H1 (cell line): ENCODE results near the gene CDC45. TPM values are rescaled to one million over a fixed set of nuclear protein-coding genes. Genes with fewer than 3 reads are reported as not detected.

Experiments
- CTCF ChIA-PET: fragments of 300-600 bp; sonication (Branson Sonifier 250); formaldehyde crosslinking; loops from one replicate; lab custom pipeline; 2021; ENCODE audit not compliant: partially characterized antibody; lab: Charles Lee
- POLR2A ChIA-PET: fragments of 300-600 bp; sonication (Branson Sonifier 250); formaldehyde crosslinking; loops from one replicate; lab custom pipeline; 2021; ENCODE audit warnings: inconsistent platforms; ENCODE audit not compliant: partially characterized antibody; lab: Charles Lee
- DNase-seq, 2 experiments: peaks; one replicate each; pipeline versions ENCODE4 v3.0.0 to v3.0.0-alpha.2; 2010 to 2022; ENCODE audit warnings: low spot score in 2 of 2, low read depth in 1 of 2, mixed read lengths in 1 of 2
- FAIRE-seq: peaks from 2 replicates; lab custom pipeline; 2011; peaks lifted over from hg19 to GRCh38; lab: Jason Lieb, UNC
- H2AFZ ChIP-seq: 2 replicates; pipeline ENCODE4 v1.8.1; 2012; ENCODE audit warnings: low read length, inconsistent platforms
- H2AK5ac ChIP-seq: 2 replicates; pipeline ENCODE4 v1.6.1; 2013; ENCODE audit warnings: low read depth, low read length
- H2BK120ac ChIP-seq: replicated peaks from 2 replicates; pipeline ENCODE3; 2013; ENCODE audit warnings: low read depth, low read length, inconsistent platforms
- H2BK12ac ChIP-seq: 2 replicates; pipeline ENCODE4 v1.6.1; 2013; ENCODE audit warnings: low read depth, low read length
- H2BK15ac ChIP-seq: 2 replicates; pipeline ENCODE4 v1.6.1; 2013; ENCODE audit warnings: low read length
- H2BK20ac ChIP-seq: 2 replicates; pipeline ENCODE4 v1.6.1; 2013; ENCODE audit warnings: low read length
- H2BK5ac ChIP-seq: 2 replicates; pipeline ENCODE4 v1.6.1; 2013; ENCODE audit warnings: low read depth, low read length
- H3K14ac ChIP-seq: 2 replicates; pipeline ENCODE4 v1.6.1; 2013; ENCODE audit warnings: inconsistent platforms; ENCODE audit not compliant: insufficient read length
- H3K18ac ChIP-seq: 2 replicates; pipeline ENCODE4 v1.6.1; 2013; ENCODE audit warnings: low read length; ENCODE audit errors: extremely low read depth
- H3K23ac ChIP-seq: 2 replicates; pipeline ENCODE4 v1.6.1; 2013; ENCODE audit warnings: inconsistent platforms; ENCODE audit not compliant: insufficient read length
- H3K23me2 ChIP-seq: 2 replicates; pipeline ENCODE4 v1.6.1; 2013; ENCODE audit warnings: low read depth, low read length
- H3K27ac ChIP-seq: 2 replicates; pipeline ENCODE4 v1.6.1; 2011; ENCODE audit warnings: low read depth, low read length, inconsistent platforms
- H3K27me3 ChIP-seq, 4 experiments: replicated peaks in 1 of 4; 1 replicate in 1 of 4; 2 replicates in 3 of 4; pipeline versions ENCODE4 v1.6.1 to v1.8.1; 2011 to 2013; ENCODE audit warnings: low read length in 3 of 4, mild to moderate bottlenecking in 3 of 4, inconsistent platforms in 2 of 4, mixed read lengths in 2 of 4, moderate library complexity in 1 of 4; ENCODE audit not compliant: control insufficient read depth in 3 of 4, insufficient read depth in 3 of 4; ENCODE audit errors: extremely low read depth in 1 of 4
- H3K36me3 ChIP-seq, 4 experiments: 2 replicates each; pipeline versions ENCODE4 v1.6.1 to v1.8.1; 2011 to 2013; ENCODE audit warnings: mild to moderate bottlenecking in 4 of 4, low read length in 3 of 4, moderate library complexity in 2 of 4, control low read depth in 1 of 4, inconsistent platforms in 1 of 4; ENCODE audit not compliant: insufficient read depth in 4 of 4, control insufficient read depth in 2 of 4
- H3K4ac ChIP-seq: replicated peaks from 2 replicates; pipeline ENCODE3; 2013; ENCODE audit warnings: low read length, low read depth, mixed read lengths, inconsistent platforms; ENCODE audit not compliant: insufficient read length
- H3K4me1 ChIP-seq, 4 experiments: replicated peaks in 1 of 4; 1 replicate in 1 of 4; 2 replicates in 3 of 4; pipeline versions ENCODE4 v1.6.1 to v1.8.1; 2011 to 2013; ENCODE audit warnings: low read length in 3 of 4, inconsistent platforms in 2 of 4, mixed read lengths in 1 of 4; ENCODE audit not compliant: insufficient read depth in 4 of 4, control insufficient read depth in 3 of 4
- H3K4me2 ChIP-seq, 2 experiments: 2 replicates each; pipeline versions ENCODE4 v1.6.1 to v1.8.1; 2011 to 2013; ENCODE audit warnings: low read depth in 2 of 2, low read length in 2 of 2, control low read depth in 1 of 2, inconsistent platforms in 1 of 2, mild to moderate bottlenecking in 1 of 2; ENCODE audit not compliant: insufficient read depth in 1 of 2
- H3K4me3 ChIP-seq, 4 experiments: fragments of 200-600, 300-600 bp in 1 of 4; sonication (generic), shearing (Covaris generic), sonication (Bioruptor Twin) in 1 of 4; 2 replicates each; pipeline versions ENCODE4 v1.5.1 to v1.8.1; 2011 to 2016; ENCODE audit warnings: low read length in 4 of 4, low read depth in 3 of 4, control low read depth in 2 of 4, inconsistent platforms in 2 of 4, mild to moderate bottlenecking in 2 of 4, mixed read lengths in 1 of 4, moderate library complexity in 1 of 4; ENCODE audit not compliant: insufficient read depth in 2 of 4; ENCODE audit errors: extremely low read depth in 1 of 4
- H3K56ac ChIP-seq: replicated peaks from 2 replicates; pipeline ENCODE3; 2013; ENCODE audit warnings: low read depth, mild to moderate bottlenecking, mixed read lengths, low read length, inconsistent platforms; ENCODE audit not compliant: insufficient read length
- H3K79me1 ChIP-seq: 2 replicates; pipeline ENCODE4 v1.6.1; 2013; ENCODE audit warnings: low read depth, low read length, control low read depth
- H3K79me2 ChIP-seq, 2 experiments: 2 replicates each; pipeline versions ENCODE4 v1.6.1 to v1.8.1; 2012 to 2013; ENCODE audit warnings: low read length in 2 of 2, mild to moderate bottlenecking in 2 of 2, inconsistent platforms in 1 of 2; ENCODE audit not compliant: insufficient read depth in 2 of 2, control insufficient read depth in 1 of 2
- H3K9ac ChIP-seq, 4 experiments: replicated peaks in 1 of 4; 1 replicate in 1 of 4; 2 replicates in 3 of 4; pipeline versions ENCODE4 v1.6.1 to v1.8.1; 2011 to 2013; ENCODE audit warnings: low read depth in 3 of 4, low read length in 3 of 4, control low read depth in 2 of 4, mild to moderate bottlenecking in 2 of 4, moderate library complexity in 2 of 4, inconsistent platforms in 1 of 4; ENCODE audit errors: extremely low read depth in 1 of 4
- H3K9me3 ChIP-seq, 2 experiments: 2 replicates each; pipeline versions ENCODE4 v1.6.1 to v1.8.1; 2012 to 2013; ENCODE audit warnings: mild to moderate bottlenecking in 2 of 2, moderate library complexity in 2 of 2, control low read depth in 1 of 2, inconsistent platforms in 1 of 2, low read depth in 1 of 2, low read length in 1 of 2, mixed read lengths in 1 of 2; ENCODE audit not compliant: insufficient read depth in 2 of 2
- H4K20me1 ChIP-seq, 2 experiments: replicated peaks in 1 of 2; 2 replicates each; pipeline versions ENCODE3 to v1.8.1; 2011 to 2013; ENCODE audit warnings: inconsistent platforms in 2 of 2, low read length in 2 of 2, mild to moderate bottlenecking in 1 of 2; ENCODE audit not compliant: insufficient read depth in 2 of 2, control insufficient read depth in 1 of 2
- H4K5ac ChIP-seq: 2 replicates; pipeline ENCODE4 v1.6.1; 2013; ENCODE audit warnings: low read length, low read depth, mixed read lengths, inconsistent platforms; ENCODE audit not compliant: insufficient read length
- H4K8ac ChIP-seq: 2 replicates; pipeline ENCODE4 v1.8.0; 2013; ENCODE audit warnings: mild to moderate bottlenecking, moderate library complexity, low read length, inconsistent platforms; ENCODE audit not compliant: insufficient read depth; ENCODE audit errors: extremely low read depth
- H4K91ac ChIP-seq: replicated peaks from 2 replicates; pipeline ENCODE3; 2013; ENCODE audit warnings: low read length, mixed read lengths, inconsistent platforms; ENCODE audit not compliant: insufficient read length
- BCL11A ChIP-seq, 2 experiments: IDR thresholded peaks; one replicate each; pipeline ENCODE4 v1.6.1; 2011; ENCODE audit warnings: low read depth in 2 of 2, low read length in 2 of 2, mild to moderate bottlenecking in 2 of 2
- WGBS, 2 experiments: shearing (Covaris generic) in 1 of 2; methylation state at CpG; one replicate each; pipeline versions ENCODE4 v1.1.6 to v1.1.7; 2013 to 2015; ENCODE audit warnings: low lambda C conversion rate in 2 of 2, mixed read lengths in 2 of 2, inconsistent platforms in 1 of 2, low coverage in 1 of 2, missing lambda C conversion rate in 1 of 2; ENCODE audit not compliant: insufficient replicate concordance in 2 of 2, insufficient coverage in 1 of 2, insufficient read length in 1 of 2; ENCODE audit errors: extremely low coverage in 1 of 2, missing lambda C conversion rate in 1 of 2; 5-methylcytosine and 5-hydroxymethylcytosine counted together
- polyA plus RNA-seq, 7 experiments: library from polyadenylated mRNA; depleted of rRNA in 3 of 7; stranded (reverse) in 5 of 7; unstranded in 2 of 7; fragments of >200 nt in 5 of 7; fragments of 200-250 nt in 2 of 7; gene quantifications; 1 replicate in 5 of 7; 2 replicates in 1 of 7; 4 replicates in 1 of 7; pipeline versions ENCODE4 v1.2.1 to v1.2.3, GENCODE V29; 2011 to 2013; ENCODE audit warnings: missing spikeins in 2 of 7, mixed read lengths in 2 of 7
- total RNA-seq: library from RNA; stranded (reverse); fragmentation: NEBNext Ultra II Directional; extraction: Animal tissue kit (Norgen Biotek cat#: 25700); gene quantifications from 2 replicates; pipeline ENCODE4 v1.2.1, GENCODE V29; 2021

CDC45 gene
- total and polyA plus RNA-seq, 2 of the 8 experiments (the other 6 are each of a cell fraction or from before 2014, with no cell fraction given), result 31.9 to 37.7 TPM

- Histone ChIP-seq H4K20me1 (peaks cover 3% of the 10 kb centered on the region in 2 experiments), H2BK5ac (no peak overlapping the region), H3K79me1 (no peaks in the 10 kb centered on the region), H3K14ac (no peak overlapping the region), H2BK20ac (no peak overlapping the region), H2AK5ac (no peak overlapping the region), H4K5ac (no peak overlapping the region), H3K18ac (no peak overlapping the region), H3K79me2 (no peaks in the 10 kb centered on the region), H3K4me2 (no peak overlapping the region), H2BK120ac (no peak overlapping the region), H3K9me3 (no peaks in the 10 kb centered on the region), H3K4ac (no peak overlapping the region), H4K91ac (no peak overlapping the region), H3K36me3 (peaks cover 22 to 54% (median 35%) of the 10 kb centered on the region in 4 experiments), H2AFZ (no peak overlapping the region), H3K23ac (no peak overlapping the region), H2BK15ac (no peak overlapping the region), H4K8ac (no peak overlapping the region), H3K27me3 (no peaks in the 10 kb centered on the region), H3K9ac (no peak overlapping the region), H3K4me3 (no peak overlapping the region), H3K56ac (no peak overlapping the region), H3K4me1 (no peaks in the 10 kb centered on the region), H3K27ac (no peak overlapping the region), H3K23me2 (no peaks in the 10 kb centered on the region), H2BK12ac (no peak overlapping the region)
- ChIA-PET CTCF (interaction anchor here (1.6 kb wide), 1 partner anchor 141 kb away, joined by 4 read pairs; no protein-coding TSS in a partner anchor), POLR2A (interaction anchor here (1.2 to 2.4 kb wide), 2 partner anchors 8 to 15 kb away, joined by 5 to 13 read pairs; partner anchors contain the start of gene CDC45)
- FAIRE-seq, result no peak
- 91% methylated on average over 2 of the region's 2 CpGs; no CpG with 5 or more reads in 1 of the 2 experiments for WGBS, 2 experiments
- no peak for DNase-seq
- no peak for TF ChIP-seq BCL11A (IDR thresholded peaks at IDR 0.05; ENCODE audit: low read depth in 2 of 2, low read length in 2 of 2)
Observed at GRCh38 chr22:19488285-19488684, 8.6 kb downstream of the CDC45 start.
